GM21360 (cell line): ENCODE results near the gene PITPNC1.
"Not testable (repeated sequence)": the region's sequence is repeated elsewhere in the genome, so short reads cannot be mapped to it uniquely, and the experiment has no call there.

Experiments
- ATAC-seq: cut with Tn5 transposase; IDR thresholded peaks from one replicate; pipeline ENCODE4 v1.9.1; 2021; ENCODE audit warnings: mild to moderate bottlenecking, moderate library complexity; ENCODE audit not compliant: unreplicated experiment

The PITPNC1 gene

GRCh38 chr17:67481808-67482207 lies 104.7 kb downstream of the PITPNC1 start:
- ATAC-seq = no peak

DNA sequence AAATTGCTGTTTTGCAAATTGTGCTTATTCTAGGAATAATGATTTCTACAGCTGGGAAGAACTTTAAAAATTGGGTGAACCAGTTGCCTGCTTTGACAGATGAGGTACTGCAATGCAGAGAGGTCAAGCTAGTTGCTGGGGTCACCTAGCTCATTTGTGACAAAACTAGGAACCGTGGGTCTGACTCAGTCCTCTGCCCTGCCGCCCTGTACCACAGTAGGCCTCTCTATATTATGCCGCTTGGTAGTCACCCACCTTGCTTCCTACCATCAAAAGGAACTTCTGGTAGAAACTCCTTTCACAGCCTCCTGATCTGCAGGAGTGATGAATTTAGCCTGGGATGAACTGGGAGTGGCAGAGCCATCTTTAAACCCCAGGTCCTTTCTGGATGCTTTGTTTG lies 105.7 kb downstream of the PITPNC1 start:
- no peak for ATAC-seq

DNA sequence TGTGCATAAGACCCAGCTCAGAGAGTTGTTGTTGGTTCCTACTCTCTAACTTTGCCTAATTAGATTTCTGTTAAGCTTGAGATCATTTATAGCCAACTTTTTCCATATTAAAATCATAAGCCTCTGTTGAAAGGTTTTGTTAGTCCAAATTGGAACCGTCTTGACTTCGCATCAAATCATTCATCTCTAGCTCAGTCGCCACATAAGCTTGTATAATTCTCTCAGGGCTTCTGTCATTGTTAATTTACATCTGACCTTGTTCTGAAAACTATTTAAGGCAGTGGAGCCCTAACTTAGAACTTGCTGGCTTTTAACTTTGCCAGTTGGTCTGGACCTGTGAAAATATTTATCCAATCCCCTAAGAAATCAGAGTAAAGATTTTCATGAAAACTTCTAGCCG lies 107.2 kb downstream of the PITPNC1 start:
- no peak for ATAC-seq

DNA sequence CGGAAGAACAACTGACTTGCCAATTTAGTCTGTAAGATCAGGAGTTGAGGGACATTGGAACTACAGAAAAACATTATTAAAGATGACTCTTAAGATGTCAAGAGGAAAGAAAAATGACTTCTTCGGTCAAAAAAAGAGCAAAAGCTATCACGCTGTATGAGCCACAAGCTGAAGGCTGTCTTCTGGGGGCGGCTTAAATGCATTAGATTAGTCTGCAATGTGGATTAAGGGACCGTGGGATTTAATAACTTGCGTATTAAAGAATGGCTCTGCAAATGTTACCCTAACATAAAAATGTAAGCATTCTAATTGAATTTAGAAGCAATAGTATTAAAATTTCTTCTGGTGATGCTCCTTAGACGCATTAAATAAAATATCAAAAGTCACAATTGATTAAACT lies 108.6 kb downstream of the PITPNC1 start:
- no peak for ATAC-seq

- ATAC-seq = no peak
These were observed 110.4 kb downstream of the PITPNC1 start for GRCh38 chr17:67487506-67487905.

DNA sequence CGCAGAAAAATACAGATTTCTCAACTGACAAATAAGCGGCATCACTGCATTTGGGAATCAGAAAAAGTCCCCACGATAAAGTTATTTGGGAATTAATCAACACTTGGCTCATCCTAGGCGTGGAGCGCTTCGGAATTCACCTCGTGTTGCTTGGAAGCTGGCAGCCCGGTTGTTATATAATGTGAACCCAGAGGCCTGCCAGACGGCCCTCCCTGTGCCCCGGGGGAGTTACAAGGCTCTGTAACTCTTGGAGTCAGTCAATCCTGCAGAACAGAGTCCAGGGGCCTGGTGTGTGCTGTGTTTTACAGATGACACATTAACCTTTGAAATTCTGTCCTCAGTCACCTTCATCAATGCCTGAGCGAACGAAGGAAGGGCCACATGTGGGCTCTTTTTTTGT lies 111.1 kb downstream of the PITPNC1 start:
- no peak for ATAC-seq

DNA sequence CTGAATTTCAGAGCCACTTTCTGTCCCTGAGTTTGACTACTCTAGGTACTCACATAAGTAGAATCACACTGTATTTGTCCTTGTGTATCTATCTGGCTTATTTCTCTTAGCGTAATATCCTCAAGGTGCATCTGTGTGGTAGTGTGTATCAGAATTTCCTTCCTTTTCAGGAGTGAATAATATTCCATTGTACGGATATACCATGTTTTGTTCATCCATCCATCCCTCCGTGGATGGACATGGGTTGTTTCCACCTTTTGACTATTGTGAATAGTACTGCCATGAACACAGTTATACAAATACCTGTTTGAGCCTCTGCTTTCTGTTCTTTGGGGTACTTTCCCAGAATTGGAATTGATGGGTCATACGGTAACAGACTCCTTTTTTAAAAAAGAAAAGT lies 111.7 kb downstream of the PITPNC1 start:
- no peak for ATAC-seq

- no peak for ATAC-seq
These were observed 112.2 kb downstream of the PITPNC1 start for GRCh38 chr17:67489273-67489672.

DNA sequence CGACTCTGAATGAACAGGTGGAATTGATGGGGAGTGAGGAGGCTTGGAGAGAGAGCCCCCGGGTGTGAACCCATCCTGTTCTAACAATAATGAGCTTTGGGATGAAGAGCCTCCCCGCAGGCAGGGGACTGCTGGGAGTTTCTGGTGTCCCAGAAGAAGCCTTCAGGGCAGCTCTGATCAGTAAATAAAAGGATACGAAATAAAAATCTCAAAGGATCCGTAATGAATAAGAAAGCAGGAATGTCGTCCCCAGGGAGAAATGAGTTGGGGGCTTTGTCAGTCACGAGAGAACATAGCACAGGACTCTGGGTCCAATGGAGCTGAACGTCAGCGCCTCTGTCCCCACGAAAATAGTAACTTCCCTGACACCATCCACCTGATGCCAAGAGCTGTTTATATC lies 113.4 kb downstream of the PITPNC1 start:
- no peak for ATAC-seq

- ATAC-seq = no peak
These were observed 114.1 kb downstream of the PITPNC1 start for GRCh38 chr17:67491009-67491680.

- ATAC-seq = no peak
These were observed 114.6 kb downstream of the PITPNC1 start for GRCh38 chr17:67491681-67492024.

DNA sequence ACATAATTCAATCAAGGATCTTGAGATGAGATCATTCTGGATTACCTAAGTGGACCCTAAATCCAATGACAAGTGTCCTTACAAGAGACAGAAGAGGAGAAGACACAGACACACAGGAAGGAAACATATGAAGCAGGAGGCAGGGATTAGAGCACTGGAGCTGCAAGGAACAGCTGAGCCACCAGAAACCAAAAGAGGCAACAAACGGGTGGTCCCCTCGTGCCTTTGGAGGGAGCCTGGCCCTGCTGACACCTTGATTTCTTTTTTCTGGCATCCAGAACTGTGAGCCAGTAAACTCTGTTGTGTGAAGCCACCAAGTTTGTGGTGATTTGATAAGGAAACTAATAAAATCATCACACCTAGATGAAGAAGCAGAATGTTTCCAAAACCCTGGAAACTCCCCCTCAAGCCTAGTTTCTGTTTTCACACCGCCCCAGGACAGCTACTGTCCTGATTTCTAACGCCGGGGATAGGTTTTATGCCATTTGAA lies 115.2 kb downstream of the PITPNC1 start:
- ATAC-seq = no peak

GRCh38 chr17:67492824-67493517 lies 115.9 kb downstream of the PITPNC1 start:
- ATAC-seq = no peak

GRCh38 chr17:67493812-67494211 lies 116.7 kb downstream of the PITPNC1 start:
- no peak for ATAC-seq

GRCh38 chr17:67495534-67495933 lies 118.5 kb downstream of the PITPNC1 start:
- ATAC-seq = not testable (repeated sequence)

- ATAC-seq = no peak
These were observed 119.2 kb downstream of the PITPNC1 start for GRCh38 chr17:67496286-67496685.

DNA sequence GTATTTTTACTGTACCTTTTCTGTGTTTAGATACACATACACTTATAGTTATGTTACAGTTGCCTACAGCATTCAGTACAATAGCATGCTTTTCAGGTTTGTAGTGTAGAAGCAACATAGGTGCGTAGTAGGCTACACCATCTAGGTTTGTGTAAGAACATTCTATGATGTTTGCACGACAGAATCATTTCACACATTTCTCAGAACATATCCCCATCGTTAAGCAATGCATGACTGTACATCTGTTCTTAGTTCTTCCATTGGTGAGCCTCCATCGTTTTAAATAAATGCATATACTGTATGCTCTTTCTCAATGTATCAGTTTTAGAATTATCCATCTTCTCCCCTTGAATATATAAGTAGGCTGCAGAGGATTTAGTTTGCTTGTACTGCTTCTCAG lies 122.6 kb downstream of the PITPNC1 start:
- no peak for ATAC-seq

DNA sequence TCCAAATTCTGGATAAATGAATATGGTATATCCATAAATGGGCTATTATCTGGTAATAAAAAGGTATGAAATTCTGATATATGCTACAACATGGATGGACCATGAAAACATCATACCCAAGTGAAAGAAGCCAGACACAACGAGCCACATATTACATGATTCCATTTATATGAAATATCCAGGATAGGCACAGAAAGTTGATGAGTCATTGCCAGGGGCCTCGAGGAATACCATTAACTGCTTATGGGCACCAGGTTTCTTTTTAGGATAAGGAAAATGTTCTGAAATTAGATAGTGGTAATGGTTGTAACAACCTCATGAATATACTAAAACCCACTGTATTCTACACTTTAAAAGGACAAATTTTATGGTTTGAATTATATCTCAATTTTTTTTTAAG lies 123.2 kb downstream of the PITPNC1 start:
- no peak for ATAC-seq

DNA sequence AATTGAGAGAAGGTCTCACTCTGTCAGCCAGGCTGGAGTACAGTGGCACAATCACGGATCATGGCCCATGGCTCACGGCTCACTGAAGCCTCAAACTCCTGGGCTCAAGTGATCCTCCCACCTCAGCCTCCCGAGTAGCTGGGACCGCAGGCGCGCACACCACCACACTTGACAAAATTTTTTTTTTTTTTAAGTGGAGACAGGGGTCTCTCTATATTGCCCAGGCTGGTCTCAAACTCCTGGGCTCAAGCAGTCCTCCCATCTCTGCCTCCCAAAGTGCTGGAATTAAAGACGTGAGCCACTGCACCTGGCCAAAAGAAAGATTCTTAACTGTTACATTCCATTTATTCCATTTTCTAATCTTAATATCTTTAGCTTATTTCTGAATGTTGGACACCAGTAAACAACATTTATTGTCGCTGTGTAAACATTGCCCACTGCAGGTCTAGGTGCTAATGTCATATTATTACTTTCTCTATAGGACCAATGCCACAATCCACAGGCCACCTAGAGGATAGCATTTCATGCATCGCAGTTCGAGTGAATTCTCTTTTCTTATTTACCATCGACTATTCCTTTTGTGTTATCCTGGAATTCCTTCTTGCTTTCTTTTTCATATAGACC lies 123.7 kb downstream of the PITPNC1 start:
- no peak for ATAC-seq

DNA sequence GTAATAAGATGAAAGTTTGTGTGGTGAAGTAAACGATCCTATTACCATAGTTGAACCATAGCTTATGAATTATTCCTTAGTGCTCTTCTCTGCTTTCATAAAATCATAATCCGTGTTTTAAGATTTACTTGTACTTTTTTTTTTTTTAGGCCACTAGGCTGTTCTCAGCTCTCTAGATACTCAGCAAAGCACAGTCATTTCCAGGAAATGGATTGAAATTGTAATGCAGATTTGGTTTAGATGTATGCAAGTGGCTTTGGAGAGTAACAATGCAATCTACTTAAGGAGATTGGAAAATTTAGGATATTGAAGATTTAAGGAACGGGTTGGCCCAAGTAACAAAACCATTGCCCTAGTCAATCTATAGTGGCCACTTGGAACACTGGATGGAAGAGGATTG lies 125.1 kb downstream of the PITPNC1 start:
- ATAC-seq = no peak

- ATAC-seq = no peak
These were observed 126.1 kb downstream of the PITPNC1 start for GRCh38 chr17:67503184-67503583.

DNA sequence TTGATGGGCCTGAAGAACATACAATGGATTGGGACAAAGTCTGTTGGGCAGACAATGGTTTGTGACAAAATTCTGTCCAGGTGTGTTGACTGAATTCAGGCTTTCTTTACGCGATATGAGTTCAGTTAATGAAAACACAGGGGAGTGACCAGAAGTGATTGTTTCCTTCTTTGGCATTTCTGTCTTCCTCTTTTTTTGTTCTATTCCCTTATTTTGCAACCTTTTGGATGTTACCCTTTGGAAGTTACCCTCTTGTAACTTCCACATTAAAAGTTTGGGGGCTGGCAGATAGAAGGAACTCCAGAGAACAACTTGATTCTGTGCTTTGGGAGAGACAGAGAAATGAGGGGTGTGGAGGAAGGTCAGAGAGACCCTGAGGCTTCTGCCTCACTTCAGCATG lies 126.7 kb downstream of the PITPNC1 start:
- no peak for ATAC-seq
